Amygdala (tissue), 56 donors: ENCODE measurements around the gene SLC39A13.

ENCODE experiments used
- DNase-seq, 56 donors: peaks; one replicate each; lab custom pipeline; 2025; lab: John Stamatoyannopoulos, UW

The SLC39A13 gene

GRCh38 chr11:47446833-47447232, 38.4 kb downstream of the SLC39A13 start:
- DNase-seq, result no peak

GRCh38 chr11:47447906-47448305, 39.5 kb downstream of the SLC39A13 start:
- no peak for DNase-seq

GRCh38 chr11:47448566-47449427, 40.4 kb downstream of the SLC39A13 start, which contains the start of gene RAPSN:
TSS of gene RAPSN (minus strand) at chr11:47449136. CDS start at chr11:47448964, 172 bp downstream.
- DNase-seq, result no peak

GRCh38 chr11:47449541-47449940, 41.2 kb downstream of the SLC39A13 start:
- no peak for DNase-seq

DNA sequence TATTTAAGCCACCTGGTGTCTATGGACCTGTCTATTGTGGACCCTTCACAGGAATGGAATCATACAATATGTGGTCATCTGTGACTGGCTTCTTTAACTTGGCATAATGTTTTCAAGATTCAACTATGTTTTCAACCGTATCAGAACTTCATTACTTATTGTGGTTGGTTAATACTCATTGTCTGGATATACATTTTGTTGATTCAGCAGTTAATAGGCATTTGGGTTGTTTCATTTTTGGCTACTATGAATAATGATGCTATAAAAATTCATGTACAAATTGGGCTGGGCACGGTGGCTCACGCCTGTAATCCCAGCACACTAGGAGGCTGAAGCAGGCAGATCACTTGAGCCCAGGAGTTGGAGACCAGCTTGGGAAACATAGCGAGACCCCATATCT, 43.0 kb downstream of the SLC39A13 start:
- DNase-seq, result no peak

DNA sequence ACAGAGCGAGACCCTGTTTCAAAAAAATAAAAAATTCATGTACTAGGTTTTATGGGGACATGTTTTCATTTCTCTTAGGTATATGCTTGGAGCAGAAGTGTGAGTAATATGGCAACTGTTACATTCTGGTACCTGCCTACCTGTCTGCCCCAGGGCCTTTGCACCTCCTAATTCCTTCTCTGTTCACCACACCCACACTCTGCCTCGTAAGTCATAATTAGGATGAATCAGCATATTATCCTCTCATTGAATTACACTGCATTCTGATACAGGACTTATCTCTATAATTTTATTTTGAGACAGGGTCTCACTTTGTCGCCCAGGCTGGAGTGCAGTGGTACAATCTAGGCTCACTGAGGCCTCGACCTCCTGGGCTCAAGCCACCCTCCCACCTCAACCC, 43.6 kb downstream of the SLC39A13 start:
- no peak for DNase-seq

DNA sequence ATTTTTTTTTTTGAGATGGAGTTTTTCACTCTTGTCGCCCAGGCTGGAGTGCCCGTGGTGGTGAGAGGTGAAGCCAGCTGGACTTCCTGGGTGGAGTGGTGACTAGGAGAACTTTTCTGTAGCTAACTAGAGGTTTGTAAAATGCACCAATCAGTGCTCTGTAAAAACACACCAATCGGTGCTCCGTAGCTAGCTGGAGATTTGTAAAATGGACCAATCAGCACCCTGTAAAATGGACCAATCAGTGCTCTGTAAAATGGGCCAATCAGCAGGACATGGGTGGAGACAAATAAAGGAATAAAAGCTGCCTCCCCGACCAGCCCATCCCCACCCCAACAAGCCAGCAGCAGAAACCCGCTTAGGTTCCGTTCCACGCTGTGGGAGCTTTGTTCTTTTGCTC, 45.0 kb downstream of the SLC39A13 start:
- no peak for DNase-seq

- peak in 39 of 56 donors; percentile 7 to 78 (median 40) for DNase-seq
These were observed 45.9 kb downstream of the SLC39A13 start for GRCh38 chr11:47454258-47454671.

- DNase-seq, result peak in 1 of 56 donors; percentile 12
These were observed 52.3 kb downstream of the SLC39A13 start for GRCh38 chr11:47460571-47461235.

DNA sequence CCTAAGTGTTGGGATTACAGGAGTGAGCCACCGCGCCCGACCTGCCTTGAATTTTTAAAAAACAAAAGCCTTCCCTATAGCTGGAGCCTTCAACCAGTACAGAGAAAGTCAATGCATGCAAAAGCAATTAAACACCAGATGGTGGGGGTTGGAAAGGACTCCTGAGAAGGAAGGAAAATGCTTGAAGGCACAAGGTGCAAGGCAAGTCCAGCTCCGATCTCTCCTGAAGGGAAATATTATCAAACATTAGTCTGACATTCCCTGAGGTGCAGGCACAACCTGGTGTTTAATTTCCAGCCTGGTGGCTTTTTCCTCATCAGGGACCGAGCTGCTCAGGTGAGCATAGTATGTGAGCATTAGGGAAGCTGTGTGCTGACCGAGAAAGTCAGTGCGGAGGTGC, 53.5 kb downstream of the SLC39A13 start:
- no peak for DNase-seq

GRCh38 chr11:47464483-47464882, 56.1 kb downstream of the SLC39A13 start:
- DNase-seq, result no peak
